Measurements from ENCODE around the gene IRF9. TPM values are rescaled to one million over a fixed set of nuclear protein-coding genes. Genes with fewer than 3 reads are reported as not detected.

IRF9 gene
- total and polyA plus RNA-seq, 2 experiments from 2014 or later: 8.2 to 8.4 TPM

DNA sequence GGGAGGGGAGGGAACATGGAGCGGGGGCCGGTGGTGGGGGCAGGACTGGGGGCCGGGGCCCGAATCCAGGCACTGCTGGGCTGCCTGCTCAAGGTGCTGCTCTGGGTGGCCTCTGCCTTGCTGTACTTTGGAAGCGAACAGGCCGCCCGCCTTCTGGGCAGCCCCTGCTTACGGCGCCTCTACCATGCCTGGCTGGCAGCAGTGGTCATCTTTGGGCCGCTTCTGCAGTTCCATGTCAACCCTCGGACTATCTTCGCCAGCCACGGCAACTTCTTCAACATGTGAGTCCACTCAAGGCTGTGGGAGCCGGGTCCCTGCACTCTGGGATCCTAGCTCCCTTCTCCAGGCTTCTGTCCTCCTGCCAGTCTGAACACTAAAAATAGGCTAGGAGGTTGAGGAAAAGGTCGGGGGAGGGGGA is 29.5 kb upstream of the IRF9 start:
- no peaks in the 10 kb centered on the region for H3K9me3 Mint-ChIP-seq
- peaks cover 7% of the 10 kb centered on the region for H3K27me3 Mint-ChIP-seq (ENCODE audit: insufficient read depth, low read depth, poor library complexity)
- H3K4me3 ChIP-seq: no peak overlapping the region
- no peaks in the 10 kb centered on the region for H4K20me1 ChIP-seq (replicated peaks; ENCODE audit: insufficient read depth)
- H3K36me3 ChIP-seq (ENCODE audit: insufficient read depth): no peaks in the 10 kb centered on the region
- H3K4me2 ChIP-seq: no peak overlapping the region
- H2AFZ ChIP-seq: no peak overlapping the region
- no peak overlapping the region for H3K27ac ChIP-seq (ENCODE audit: low read depth)
- H3K36me3 Mint-ChIP-seq (ENCODE audit: low read depth): no peaks in the 10 kb centered on the region; the same call in 2 of the 3 replicates
- TF ChIP-seq ZNF331 (CRISPR knock-in tag; IDR thresholded peaks at IDR 0.05; ENCODE audit: low read depth): no peak
- TF ChIP-seq POLR2AphosphoS5 (IDR thresholded peaks at IDR 0.05; ENCODE audit: low read depth): no peak
- TF ChIP-seq, protein P1, sequence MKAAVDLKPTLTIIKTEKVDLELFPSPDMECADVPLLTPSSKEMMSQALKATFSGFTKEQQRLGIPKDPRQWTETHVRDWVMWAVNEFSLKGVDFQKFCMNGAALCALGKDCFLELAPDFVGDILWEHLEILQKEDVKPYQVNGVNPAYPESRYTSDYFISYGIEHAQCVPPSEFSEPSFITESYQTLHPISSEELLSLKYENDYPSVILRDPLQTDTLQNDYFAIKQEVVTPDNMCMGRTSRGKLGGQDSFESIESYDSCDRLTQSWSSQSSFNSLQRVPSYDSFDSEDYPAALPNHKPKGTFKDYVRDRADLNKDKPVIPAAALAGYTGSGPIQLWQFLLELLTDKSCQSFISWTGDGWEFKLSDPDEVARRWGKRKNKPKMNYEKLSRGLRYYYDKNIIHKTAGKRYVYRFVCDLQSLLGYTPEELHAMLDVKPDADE (IDR thresholded peaks at IDR 0.05): no peak
- TF ChIP-seq EZH2 (IDR thresholded peaks at IDR 0.05; ENCODE audit: low read depth, unreplicated experiment): no peak
- TF ChIP-seq EZH2phosphoT487 (IDR thresholded peaks at IDR 0.05; ENCODE audit: unreplicated experiment): no peak
- TF ChIP-seq, protein P2, sequence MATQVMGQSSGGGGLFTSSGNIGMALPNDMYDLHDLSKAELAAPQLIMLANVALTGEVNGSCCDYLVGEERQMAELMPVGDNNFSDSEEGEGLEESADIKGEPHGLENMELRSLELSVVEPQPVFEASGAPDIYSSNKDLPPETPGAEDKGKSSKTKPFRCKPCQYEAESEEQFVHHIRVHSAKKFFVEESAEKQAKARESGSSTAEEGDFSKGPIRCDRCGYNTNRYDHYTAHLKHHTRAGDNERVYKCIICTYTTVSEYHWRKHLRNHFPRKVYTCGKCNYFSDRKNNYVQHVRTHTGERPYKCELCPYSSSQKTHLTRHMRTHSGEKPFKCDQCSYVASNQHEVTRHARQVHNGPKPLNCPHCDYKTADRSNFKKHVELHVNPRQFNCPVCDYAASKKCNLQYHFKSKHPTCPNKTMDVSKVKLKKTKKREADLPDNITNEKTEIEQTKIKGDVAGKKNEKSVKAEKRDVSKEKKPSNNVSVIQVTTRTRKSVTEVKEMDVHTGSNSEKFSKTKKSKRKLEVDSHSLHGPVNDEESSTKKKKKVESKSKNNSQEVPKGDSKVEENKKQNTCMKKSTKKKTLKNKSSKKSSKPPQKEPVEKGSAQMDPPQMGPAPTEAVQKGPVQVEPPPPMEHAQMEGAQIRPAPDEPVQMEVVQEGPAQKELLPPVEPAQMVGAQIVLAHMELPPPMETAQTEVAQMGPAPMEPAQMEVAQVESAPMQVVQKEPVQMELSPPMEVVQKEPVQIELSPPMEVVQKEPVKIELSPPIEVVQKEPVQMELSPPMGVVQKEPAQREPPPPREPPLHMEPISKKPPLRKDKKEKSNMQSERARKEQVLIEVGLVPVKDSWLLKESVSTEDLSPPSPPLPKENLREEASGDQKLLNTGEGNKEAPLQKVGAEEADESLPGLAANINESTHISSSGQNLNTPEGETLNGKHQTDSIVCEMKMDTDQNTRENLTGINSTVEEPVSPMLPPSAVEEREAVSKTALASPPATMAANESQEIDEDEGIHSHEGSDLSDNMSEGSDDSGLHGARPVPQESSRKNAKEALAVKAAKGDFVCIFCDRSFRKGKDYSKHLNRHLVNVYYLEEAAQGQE (IDR thresholded peaks at IDR 0.05; ENCODE audit: unreplicated experiment): no peak
- TF ChIP-seq NANOG (IDR thresholded peaks at IDR 0.05; ENCODE audit: borderline replicate concordance): no peak
- TF ChIP-seq CREB1 (CRISPR knock-in tag; IDR thresholded peaks at IDR 0.05; ENCODE audit: low read depth): no peak
- TF ChIP-seq, protein P3, sequence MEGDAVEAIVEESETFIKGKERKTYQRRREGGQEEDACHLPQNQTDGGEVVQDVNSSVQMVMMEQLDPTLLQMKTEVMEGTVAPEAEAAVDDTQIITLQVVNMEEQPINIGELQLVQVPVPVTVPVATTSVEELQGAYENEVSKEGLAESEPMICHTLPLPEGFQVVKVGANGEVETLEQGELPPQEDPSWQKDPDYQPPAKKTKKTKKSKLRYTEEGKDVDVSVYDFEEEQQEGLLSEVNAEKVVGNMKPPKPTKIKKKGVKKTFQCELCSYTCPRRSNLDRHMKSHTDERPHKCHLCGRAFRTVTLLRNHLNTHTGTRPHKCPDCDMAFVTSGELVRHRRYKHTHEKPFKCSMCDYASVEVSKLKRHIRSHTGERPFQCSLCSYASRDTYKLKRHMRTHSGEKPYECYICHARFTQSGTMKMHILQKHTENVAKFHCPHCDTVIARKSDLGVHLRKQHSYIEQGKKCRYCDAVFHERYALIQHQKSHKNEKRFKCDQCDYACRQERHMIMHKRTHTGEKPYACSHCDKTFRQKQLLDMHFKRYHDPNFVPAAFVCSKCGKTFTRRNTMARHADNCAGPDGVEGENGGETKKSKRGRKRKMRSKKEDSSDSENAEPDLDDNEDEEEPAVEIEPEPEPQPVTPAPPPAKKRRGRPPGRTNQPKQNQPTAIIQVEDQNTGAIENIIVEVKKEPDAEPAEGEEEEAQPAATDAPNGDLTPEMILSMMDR (conservative IDR thresholded peaks at IDR 0.05; ENCODE audit: low read depth in 2 of 2): no peak
- no peak for TF ChIP-seq STAT1 (IDR thresholded peaks at IDR 0.05; ENCODE audit: unreplicated experiment)
- TF ChIP-seq, protein P4, sequence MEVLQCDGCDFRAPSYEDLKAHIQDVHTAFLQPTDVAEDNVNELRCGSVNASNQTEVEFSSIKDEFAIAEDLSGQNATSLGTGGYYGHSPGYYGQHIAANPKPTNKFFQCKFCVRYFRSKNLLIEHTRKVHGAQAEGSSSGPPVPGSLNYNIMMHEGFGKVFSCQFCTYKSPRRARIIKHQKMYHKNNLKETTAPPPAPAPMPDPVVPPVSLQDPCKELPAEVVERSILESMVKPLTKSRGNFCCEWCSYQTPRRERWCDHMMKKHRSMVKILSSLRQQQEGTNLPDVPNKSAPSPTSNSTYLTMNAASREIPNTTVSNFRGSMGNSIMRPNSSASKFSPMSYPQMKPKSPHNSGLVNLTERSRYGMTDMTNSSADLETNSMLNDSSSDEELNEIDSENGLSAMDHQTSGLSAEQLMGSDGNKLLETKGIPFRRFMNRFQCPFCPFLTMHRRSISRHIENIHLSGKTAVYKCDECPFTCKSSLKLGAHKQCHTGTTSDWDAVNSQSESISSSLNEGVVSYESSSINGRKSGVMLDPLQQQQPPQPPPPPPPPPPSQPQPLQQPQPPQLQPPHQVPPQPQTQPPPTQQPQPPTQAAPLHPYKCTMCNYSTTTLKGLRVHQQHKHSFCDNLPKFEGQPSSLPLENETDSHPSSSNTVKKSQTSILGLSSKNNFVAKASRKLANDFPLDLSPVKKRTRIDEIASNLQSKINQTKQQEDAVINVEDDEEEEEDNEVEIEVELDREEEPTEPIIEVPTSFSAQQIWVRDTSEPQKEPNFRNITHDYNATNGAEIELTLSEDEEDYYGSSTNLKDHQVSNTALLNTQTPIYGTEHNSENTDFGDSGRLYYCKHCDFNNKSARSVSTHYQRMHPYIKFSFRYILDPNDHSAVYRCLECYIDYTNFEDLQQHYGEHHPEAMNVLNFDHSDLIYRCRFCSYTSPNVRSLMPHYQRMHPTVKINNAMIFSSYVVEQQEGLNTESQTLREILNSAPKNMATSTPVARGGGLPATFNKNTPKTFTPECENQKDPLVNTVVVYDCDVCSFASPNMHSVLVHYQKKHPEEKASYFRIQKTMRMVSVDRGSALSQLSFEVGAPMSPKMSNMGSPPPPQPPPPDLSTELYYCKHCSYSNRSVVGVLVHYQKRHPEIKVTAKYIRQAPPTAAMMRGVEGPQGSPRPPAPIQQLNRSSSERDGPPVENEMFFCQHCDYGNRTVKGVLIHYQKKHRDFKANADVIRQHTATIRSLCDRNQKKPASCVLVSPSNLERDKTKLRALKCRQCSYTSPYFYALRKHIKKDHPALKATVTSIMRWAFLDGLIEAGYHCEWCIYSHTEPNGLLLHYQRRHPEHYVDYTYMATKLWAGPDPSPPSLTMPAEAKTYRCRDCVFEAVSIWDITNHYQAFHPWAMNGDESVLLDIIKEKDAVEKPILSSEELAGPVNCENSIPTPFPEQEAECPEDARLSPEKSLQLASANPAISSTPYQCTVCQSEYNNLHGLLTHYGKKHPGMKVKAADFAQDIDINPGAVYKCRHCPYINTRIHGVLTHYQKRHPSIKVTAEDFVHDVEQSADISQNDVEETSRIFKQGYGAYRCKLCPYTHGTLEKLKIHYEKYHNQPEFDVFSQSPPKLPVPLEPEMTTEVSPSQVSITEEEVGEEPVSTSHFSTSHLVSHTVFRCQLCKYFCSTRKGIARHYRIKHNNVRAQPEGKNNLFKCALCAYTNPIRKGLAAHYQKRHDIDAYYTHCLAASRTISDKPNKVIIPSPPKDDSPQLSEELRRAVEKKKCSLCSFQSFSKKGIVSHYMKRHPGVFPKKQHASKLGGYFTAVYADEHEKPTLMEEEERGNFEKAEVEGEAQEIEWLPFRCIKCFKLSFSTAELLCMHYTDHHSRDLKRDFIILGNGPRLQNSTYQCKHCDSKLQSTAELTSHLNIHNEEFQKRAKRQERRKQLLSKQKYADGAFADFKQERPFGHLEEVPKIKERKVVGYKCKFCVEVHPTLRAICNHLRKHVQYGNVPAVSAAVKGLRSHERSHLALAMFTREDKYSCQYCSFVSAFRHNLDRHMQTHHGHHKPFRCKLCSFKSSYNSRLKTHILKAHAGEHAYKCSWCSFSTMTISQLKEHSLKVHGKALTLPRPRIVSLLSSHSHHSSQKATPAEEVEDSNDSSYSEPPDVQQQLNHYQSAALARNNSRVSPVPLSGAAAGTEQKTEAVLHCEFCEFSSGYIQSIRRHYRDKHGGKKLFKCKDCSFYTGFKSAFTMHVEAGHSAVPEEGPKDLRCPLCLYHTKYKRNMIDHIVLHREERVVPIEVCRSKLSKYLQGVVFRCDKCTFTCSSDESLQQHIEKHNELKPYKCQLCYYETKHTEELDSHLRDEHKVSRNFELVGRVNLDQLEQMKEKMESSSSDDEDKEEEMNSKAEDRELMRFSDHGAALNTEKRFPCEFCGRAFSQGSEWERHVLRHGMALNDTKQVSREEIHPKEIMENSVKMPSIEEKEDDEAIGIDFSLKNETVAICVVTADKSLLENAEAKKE (CRISPR knock-in tag; IDR thresholded peaks at IDR 0.05): no peak
- TF ChIP-seq ZNF114 (CRISPR knock-in tag; IDR thresholded peaks at IDR 0.05): no peak
- TF ChIP-seq JUNB (IDR thresholded peaks at IDR 0.05; ENCODE audit: unreplicated experiment): no peak
- H3K4me1 Mint-ChIP-seq: peaks cover 17% of the 10 kb centered on the region
- no peaks in the 10 kb centered on the region for H3K9me2 ChIP-seq (ENCODE audit: insufficient read depth)
- no peaks in the 10 kb centered on the region for H3K79me2 ChIP-seq (replicated peaks; ENCODE audit: insufficient read depth)
- peaks cover 15% of the 10 kb centered on the region for H3F3A ChIP-seq (replicated peaks; ENCODE audit: low read depth)
- ATAC-seq: no peak
- DNase-seq (ENCODE audit: low spot score): no peak
- peaks cover 10% of the 10 kb centered on the region; the same call in 1 of the 2 replicates for H3K4me1 ChIP-seq (ENCODE audit: insufficient read depth)
- H3K4me3 Mint-ChIP-seq: no peak overlapping the region
- H3K27me3 ChIP-seq (ENCODE audit: insufficient read depth): no peaks in the 10 kb centered on the region
- no peak overlapping the region for H3K27ac Mint-ChIP-seq

All from GM23338 (cell line).